Measurements from ENCODE around the gene MID1.
"Not testable (repeated sequence)": the region's sequence is repeated elsewhere in the genome, so short reads cannot be mapped to it uniquely, and the experiment has no call there.

The MID1 gene

DNA sequence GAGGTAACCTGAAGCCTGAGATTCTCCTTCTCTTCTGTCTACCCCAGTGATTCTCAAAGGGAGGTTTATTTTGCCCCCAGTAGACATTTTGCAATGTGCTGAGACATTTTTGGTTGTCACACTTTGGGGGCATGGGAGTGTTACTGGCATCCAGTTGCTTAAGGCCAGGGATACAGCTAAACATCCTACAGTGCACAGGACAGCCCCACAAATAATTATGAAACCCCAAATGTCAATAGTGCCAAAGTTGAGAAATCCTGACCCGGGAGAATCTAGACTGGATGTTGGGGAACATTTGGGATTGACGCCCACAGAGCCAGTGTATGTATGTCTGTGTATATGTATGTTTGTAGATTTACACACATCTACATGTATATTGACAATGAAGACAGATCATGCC is 13.2 kb downstream of the MID1 start:
- peaks cover 9 to 12% of the 10 kb centered on the region in 2 donors for H3K27me3 Mint-ChIP-seq

GRCh38 chrX:10603612-10604011 is 16.8 kb downstream of the MID1 start:
- no peaks in the 10 kb centered on the region for H3K9me3 Mint-ChIP-seq
- ATAC-seq (replicated peaks) = no peak
- no peak overlapping the region for H3K27ac Mint-ChIP-seq
- no peak overlapping the region for H3K4me3 Mint-ChIP-seq
- peaks cover 6 to 9% of the 10 kb centered on the region in 2 donors for H3K27me3 Mint-ChIP-seq
- H3K36me3 Mint-ChIP-seq = no peaks in the 10 kb centered on the region
- no peak for DNase-seq
- no peaks in the 10 kb centered on the region for H3K4me1 Mint-ChIP-seq

More for the DNA sequence above, 13.2 kb downstream of the MID1 start:
- DNase-seq (no peak), ATAC-seq (replicated peaks) (no peak)
- Mint-ChIP-seq H3K36me3 (no peaks in the 10 kb centered on the region), H3K4me1 (no peaks in the 10 kb centered on the region), H3K27ac (no peak overlapping the region), H3K9me3 (no peaks in the 10 kb centered on the region), H3K4me3 (no peak overlapping the region)

DNA sequence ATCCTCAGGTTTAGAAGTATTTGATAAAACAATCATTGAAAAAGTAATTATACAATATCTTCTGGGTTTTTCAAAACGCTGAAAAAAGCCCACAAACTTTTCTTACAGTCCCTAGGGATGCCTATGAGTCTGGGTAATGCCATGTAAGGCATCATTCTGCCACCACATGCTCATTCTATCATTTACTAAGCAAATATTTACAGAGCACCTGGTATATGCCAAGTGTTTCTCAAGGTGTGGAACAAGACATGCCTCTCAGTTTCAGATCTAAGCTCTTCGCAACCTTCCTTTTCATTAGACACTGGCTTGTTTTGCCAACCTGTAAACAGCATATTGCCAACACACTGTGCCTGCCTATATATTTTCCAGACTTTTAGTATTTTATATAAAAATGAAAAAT is 17.7 kb downstream of the MID1 start:
- no peak overlapping the region for H3K27ac Mint-ChIP-seq
- no peaks in the 10 kb centered on the region for H3K9me3 Mint-ChIP-seq
- ATAC-seq (replicated peaks) = no peak

GRCh38 chrX:10600479-10600878 is 19.9 kb downstream of the MID1 start:
- DNase-seq = no peak
- H3K27me3 Mint-ChIP-seq = peaks cover 6 to 9% of the 10 kb centered on the region in 2 donors
- H3K4me1 Mint-ChIP-seq = peaks cover 0 to 1% of the 10 kb centered on the region in 2 donors
- H3K4me3 Mint-ChIP-seq = no peak overlapping the region
- no peak for ATAC-seq (replicated peaks)
- H3K36me3 Mint-ChIP-seq = no peaks in the 10 kb centered on the region
- no peak overlapping the region for H3K27ac Mint-ChIP-seq
- H3K9me3 Mint-ChIP-seq = no peaks in the 10 kb centered on the region

More for the DNA sequence above, 17.7 kb downstream of the MID1 start:
- Mint-ChIP-seq H3K36me3 (no peaks in the 10 kb centered on the region), H3K27me3 (peaks cover 6 to 9% of the 10 kb centered on the region in 2 donors), H3K4me1 (peaks cover 0 to 1% of the 10 kb centered on the region in 2 donors), H3K4me3 (no peak overlapping the region)
- no peak for DNase-seq

GRCh38 chrX:10598540-10598939 is 21.8 kb downstream of the MID1 start:
- H3K9me3 Mint-ChIP-seq = no peaks in the 10 kb centered on the region
- H3K27ac Mint-ChIP-seq = no peak overlapping the region
- H3K27me3 Mint-ChIP-seq = peaks cover 6 to 8% of the 10 kb centered on the region in 2 donors
- H3K4me1 Mint-ChIP-seq = peaks cover 0 to 1% of the 10 kb centered on the region in 2 donors
- H3K36me3 Mint-ChIP-seq = no peaks in the 10 kb centered on the region
- DNase-seq = no peak
- no peak for ATAC-seq (replicated peaks)
- no peak overlapping the region for H3K4me3 Mint-ChIP-seq

DNA sequence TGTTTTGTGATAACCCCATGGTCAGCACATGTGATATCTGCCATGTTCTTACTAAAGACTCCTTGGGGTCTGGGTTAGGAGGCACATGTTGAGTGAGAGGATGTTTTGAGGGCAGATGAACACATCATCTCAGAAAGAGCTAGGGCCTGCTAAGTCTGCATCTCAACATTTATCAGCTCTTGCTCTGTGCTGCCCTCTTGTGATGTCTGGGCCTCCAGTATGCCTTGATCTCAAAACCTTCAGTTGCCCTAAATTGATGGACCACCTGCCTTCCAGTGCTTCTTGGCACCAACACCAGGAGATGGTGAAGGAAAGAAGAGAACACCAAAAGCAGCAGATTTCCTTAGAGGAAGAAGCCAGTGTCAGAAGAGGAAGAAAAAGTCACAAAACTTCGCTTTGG is 22.5 kb downstream of the MID1 start:
- peak; percentile 62 to 77 for ATAC-seq (replicated peaks)
- peak; percentile 11 for DNase-seq
- no peaks in the 10 kb centered on the region for H3K36me3 Mint-ChIP-seq
- peaks cover under 1 to 1% of the 10 kb centered on the region in 2 donors for H3K27me3 Mint-ChIP-seq
- no peak overlapping the region for H3K27ac Mint-ChIP-seq
- H3K9me3 Mint-ChIP-seq = no peaks in the 10 kb centered on the region
- H3K4me3 Mint-ChIP-seq = no peak overlapping the region
- H3K4me1 Mint-ChIP-seq = peaks cover 0 to 1% of the 10 kb centered on the region in 2 donors

- no peak for DNase-seq
- Mint-ChIP-seq H3K9me3 (peaks cover 0 to 2% of the 10 kb centered on the region in 2 donors), H3K27me3 (peaks cover 0 to 8% of the 10 kb centered on the region in 2 donors), H3K4me3 (no peak overlapping the region), H3K4me1 (no peaks in the 10 kb centered on the region), H3K27ac (no peak overlapping the region), H3K36me3 (no peaks in the 10 kb centered on the region)
- ATAC-seq (replicated peaks) = no peak
Observed at GRCh38 chrX:10591363-10592335, 28.7 kb downstream of the MID1 start.

DNA sequence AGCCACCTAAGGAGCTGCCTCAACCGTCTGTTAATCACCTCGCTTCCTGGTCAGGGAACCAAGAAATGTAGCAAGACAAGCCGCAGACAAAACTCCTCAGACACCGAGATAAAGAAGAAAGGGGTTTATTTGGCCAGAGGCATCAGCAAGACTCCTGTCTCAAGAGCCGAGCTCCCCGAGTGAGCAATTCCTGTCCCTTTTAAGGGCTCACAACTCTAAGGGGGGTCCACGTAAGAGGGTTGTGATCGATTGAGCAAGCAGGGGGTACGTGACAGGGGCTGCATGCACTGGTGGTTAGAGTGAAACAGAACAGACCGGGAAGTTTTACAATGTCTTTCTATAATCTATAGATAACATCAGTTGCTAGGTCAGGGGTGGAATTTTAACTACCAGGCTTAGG is 30.6 kb downstream of the MID1 start:
- not testable (repeated sequence) for H3K27ac Mint-ChIP-seq; ATAC-seq (replicated peaks); DNase-seq; H3K36me3 Mint-ChIP-seq; H3K27me3 Mint-ChIP-seq; H3K4me3 Mint-ChIP-seq; H3K9me3 Mint-ChIP-seq; H3K4me1 Mint-ChIP-seq

- H3K27ac Mint-ChIP-seq = no peak overlapping the region
- no peak overlapping the region for H3K4me3 Mint-ChIP-seq
- peaks cover 10 to 12% of the 10 kb centered on the region in 2 donors for H3K9me3 Mint-ChIP-seq
- H3K4me1 Mint-ChIP-seq = no peaks in the 10 kb centered on the region
- peaks cover 0 to 8% of the 10 kb centered on the region in 2 donors for H3K27me3 Mint-ChIP-seq
- no peak for DNase-seq
- ATAC-seq (replicated peaks) = no peak
- H3K36me3 Mint-ChIP-seq = peaks cover 4 to 5% of the 10 kb centered on the region in 2 donors
Observed at GRCh38 chrX:10589098-10589497, 31.3 kb downstream of the MID1 start.

DNA sequence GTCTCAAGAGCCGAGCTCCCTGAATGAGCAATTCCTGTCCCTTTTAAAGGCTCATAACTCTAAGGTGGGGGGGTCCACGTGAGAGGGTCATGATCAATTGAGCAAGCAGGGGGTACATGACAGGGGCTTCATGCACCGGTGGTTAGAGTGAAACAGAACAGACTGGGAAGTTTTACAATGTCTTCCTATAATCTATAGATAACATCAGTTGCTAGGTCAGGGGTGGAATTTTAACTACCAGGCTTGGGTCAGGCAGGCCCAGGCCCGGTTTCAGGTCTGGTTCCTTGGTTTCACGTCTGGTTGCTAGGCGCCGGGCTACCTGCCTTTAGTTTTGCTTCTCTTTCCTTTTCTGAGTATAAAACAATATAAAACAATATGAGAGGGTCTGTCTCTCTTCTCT is 35.5 kb downstream of the MID1 start:
- not testable (repeated sequence) for DNase-seq; H3K36me3 Mint-ChIP-seq; H3K4me3 Mint-ChIP-seq; H3K27me3 Mint-ChIP-seq; H3K27ac Mint-ChIP-seq; ATAC-seq (replicated peaks); H3K4me1 Mint-ChIP-seq
- H3K9me3 Mint-ChIP-seq = peaks cover 10 to 14% of the 10 kb centered on the region in 2 donors

DNA sequence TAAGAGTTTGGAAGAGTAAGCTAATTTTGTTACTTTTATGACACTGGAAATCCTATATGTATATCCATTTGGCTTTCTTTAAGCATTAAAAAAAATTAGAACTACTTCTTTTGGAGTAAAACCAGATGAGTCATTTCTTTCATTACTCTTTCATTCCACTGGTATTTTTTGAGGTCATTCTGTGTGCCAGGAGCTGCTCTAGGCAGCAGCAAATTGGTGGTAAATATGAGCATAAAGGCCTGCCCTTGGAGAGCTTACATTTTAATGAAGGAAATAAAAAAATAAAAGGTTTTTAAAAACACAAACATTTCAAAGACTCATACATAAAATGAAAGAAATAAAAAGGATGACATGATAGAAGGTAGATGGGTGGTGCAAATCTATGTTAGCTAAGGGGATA is 37.4 kb downstream of the MID1 start:
- ATAC-seq (replicated peaks) (no peak), DNase-seq (no peak)
- H3K4me3 Mint-ChIP-seq = no peak overlapping the region
- H3K9me3 Mint-ChIP-seq = peaks cover 9 to 14% of the 10 kb centered on the region in 2 donors
- H3K36me3 Mint-ChIP-seq = peaks cover 4 to 5% of the 10 kb centered on the region in 2 donors
- no peak overlapping the region for H3K27ac Mint-ChIP-seq
- peaks cover 0 to 5% of the 10 kb centered on the region in 2 donors for H3K27me3 Mint-ChIP-seq
- no peaks in the 10 kb centered on the region for H3K4me1 Mint-ChIP-seq

GRCh38 chrX:10582215-10582733 is 38.1 kb downstream of the MID1 start:
- Mint-ChIP-seq H3K27me3 (peaks cover 0 to 5% of the 10 kb centered on the region in 2 donors), H3K27ac (no peak overlapping the region), H3K4me3 (no peak overlapping the region), H3K9me3 (peaks cover 9 to 14% of the 10 kb centered on the region in 2 donors), H3K4me1 (no peaks in the 10 kb centered on the region), H3K36me3 (peaks cover 4 to 5% of the 10 kb centered on the region in 2 donors)
- DNase-seq (no peak), ATAC-seq (replicated peaks) (no peak)

GRCh38 chrX:10579112-10580011 is 41.0 kb downstream of the MID1 start:
- Mint-ChIP-seq H3K27me3 (peaks cover 0 to 10% of the 10 kb centered on the region in 2 donors), H3K4me1 (no peaks in the 10 kb centered on the region), H3K27ac (no peak overlapping the region)

GRCh38 chrX:10578527-10578926 is 41.9 kb downstream of the MID1 start:
- Mint-ChIP-seq H3K27me3 (peaks cover 0 to 10% of the 10 kb centered on the region in 2 donors), H3K36me3 (no peaks in the 10 kb centered on the region), H3K4me1 (no peaks in the 10 kb centered on the region), H3K27ac (no peak overlapping the region), H3K4me3 (no peak overlapping the region), H3K9me3 (peaks cover 0 to 2% of the 10 kb centered on the region in 2 donors)
- ATAC-seq (replicated peaks) (no peak), DNase-seq (no peak)

More at GRCh38 chrX:10579112-10580011, 41.0 kb downstream of the MID1 start:
- Mint-ChIP-seq H3K4me3 (no peak overlapping the region), H3K9me3 (peaks cover 3 to 4% of the 10 kb centered on the region in 2 donors), H3K36me3 (peaks cover 0 to 3% of the 10 kb centered on the region in 2 donors)
- DNase-seq (no peak), ATAC-seq (replicated peaks) (no peak)

Measured in stimulated activated naive B cell treated with anti-CD40 and anti-IgM and Interleukin-4, amounts not matched to agents 10 μg/mL and 1 μg/mL and 100 μg/mL, for 72 hours (primary cell).